Activated naive CD8-positive, alpha-beta T cell (primary cell): ENCODE data around the gene SLTM.
"Not testable (repeated sequence)": the region's sequence is repeated elsewhere in the genome, so short reads cannot be mapped to it uniquely, and the experiment has no call there.

Source experiments
- H3K27ac Mint-ChIP-seq: one replicate; pipeline ENCODE4 v1.8.0; 2021; ENCODE audit warnings: mixed read lengths
- H3K27me3 Mint-ChIP-seq: one replicate; pipeline ENCODE4 v1.8.0; 2021; ENCODE audit warnings: mixed read lengths
- H3K36me3 Mint-ChIP-seq: one replicate; pipeline ENCODE4 v1.8.0; 2021; ENCODE audit warnings: mixed read lengths
- H3K4me1 Mint-ChIP-seq: one replicate; pipeline ENCODE4 v1.8.0; 2021; ENCODE audit warnings: low read depth, mixed read lengths
- H3K4me3 Mint-ChIP-seq: one replicate; pipeline ENCODE4 v1.8.0; 2021; ENCODE audit warnings: mild to moderate bottlenecking, mixed read lengths
- H3K9me3 Mint-ChIP-seq: one replicate; pipeline ENCODE4 v1.8.0; 2021; ENCODE audit warnings: low read depth, mixed read lengths

Gene SLTM

GRCh38 chr15:58934974-58935373 lies 1.5 kb upstream of the SLTM start:
- not testable (repeated sequence) for H3K9me3 Mint-ChIP-seq
- peak overlapping the region; percentile 93 for H3K4me3 Mint-ChIP-seq

GRCh38 chr15:58934521-58934920 lies 1.0 kb upstream of the SLTM start:
- Mint-ChIP-seq H3K27me3 (peaks cover 2% of the 10 kb centered on the region), H3K9me3 (no peaks in the 10 kb centered on the region), H3K27ac (peak overlapping the region; percentile 97), H3K4me1 (peaks cover 24% of the 10 kb centered on the region), H3K36me3 (peaks cover 6% of the 10 kb centered on the region), H3K4me3 (peak overlapping the region; percentile 93)

More at GRCh38 chr15:58934974-58935373, 1.5 kb upstream of the SLTM start:
- peaks cover 22% of the 10 kb centered on the region for H3K4me1 Mint-ChIP-seq
- H3K27me3 Mint-ChIP-seq, H3K36me3 Mint-ChIP-seq: not testable (repeated sequence)
- peak overlapping the region; percentile 97 for H3K27ac Mint-ChIP-seq

DNA sequence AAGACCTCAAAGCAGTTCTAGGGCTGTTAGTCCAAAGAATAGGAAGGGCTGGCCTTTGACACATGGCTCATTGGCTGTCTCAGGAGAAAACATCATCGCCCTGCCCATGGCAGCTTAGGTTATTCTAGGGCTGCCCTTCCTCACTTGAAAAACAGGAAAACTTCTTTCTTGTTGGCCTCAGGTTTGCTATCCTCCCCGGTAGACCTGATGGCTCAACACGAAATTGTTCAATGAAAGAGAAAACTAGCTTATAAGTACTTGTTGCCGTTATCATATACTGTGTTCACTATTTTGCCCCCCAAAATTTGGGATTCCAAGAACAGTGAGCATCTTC lies 602 bp upstream of the SLTM start:
- Mint-ChIP-seq H3K9me3 (no peaks in the 10 kb centered on the region), H3K36me3 (peaks cover 6% of the 10 kb centered on the region), H3K4me1 (peaks cover 24% of the 10 kb centered on the region), H3K27ac (peak overlapping the region; percentile 97), H3K4me3 (peak overlapping the region; percentile 93), H3K27me3 (peaks cover 2% of the 10 kb centered on the region)

- Mint-ChIP-seq H3K27ac (peak overlapping the region; percentile 96), H3K36me3 (peaks cover 6% of the 10 kb centered on the region), H3K4me3 (peak overlapping the region; percentile 98), H3K27me3 (no peaks in the 10 kb centered on the region), H3K9me3 (no peaks in the 10 kb centered on the region), H3K4me1 (peaks cover 26% of the 10 kb centered on the region)
These were observed 684 bp downstream of the SLTM start for GRCh38 chr15:58932710-58933280.

DNA sequence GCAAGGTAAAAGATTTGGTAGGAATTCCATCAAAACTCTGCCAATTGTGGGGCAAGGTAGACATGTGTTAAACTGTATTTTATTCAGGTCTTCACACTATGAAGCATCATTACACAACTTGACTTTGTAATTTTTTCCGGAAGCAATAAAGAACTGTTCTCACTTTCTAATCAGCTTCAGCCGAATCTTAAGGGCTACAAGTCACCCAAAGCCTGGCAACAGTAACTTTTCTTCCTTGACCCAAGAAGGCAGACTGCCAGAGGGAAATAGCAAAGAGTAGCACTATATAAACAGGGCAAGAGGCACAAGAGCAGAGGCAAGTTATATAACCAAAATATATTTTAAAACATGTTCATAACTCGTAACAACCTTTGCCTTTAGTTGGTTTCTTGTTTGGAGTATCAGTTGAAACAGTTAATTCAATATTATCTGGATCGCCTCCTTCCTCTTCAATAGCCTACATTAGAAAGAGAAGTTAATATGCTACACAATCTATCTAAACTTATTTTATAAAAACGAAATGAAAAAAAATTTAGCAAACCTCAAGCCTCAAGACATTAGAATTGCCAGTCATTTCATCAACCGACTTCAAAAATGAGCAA lies 1.4 kb downstream of the SLTM start:
- H3K9me3 Mint-ChIP-seq = no peaks in the 10 kb centered on the region
- peaks cover 26% of the 10 kb centered on the region for H3K4me1 Mint-ChIP-seq
- H3K27ac Mint-ChIP-seq = peak overlapping the region; percentile 96
- peak overlapping the region; percentile 98 for H3K4me3 Mint-ChIP-seq
- peaks cover 6% of the 10 kb centered on the region for H3K36me3 Mint-ChIP-seq
- no peaks in the 10 kb centered on the region for H3K27me3 Mint-ChIP-seq

GRCh38 chr15:58929891-58930416 lies 3.5 kb downstream of the SLTM start:
- Mint-ChIP-seq H3K9me3 (no peaks in the 10 kb centered on the region), H3K4me1 (peaks cover 43% of the 10 kb centered on the region), H3K27ac (no peak overlapping the region), H3K36me3 (peaks cover 9% of the 10 kb centered on the region), H3K27me3 (no peaks in the 10 kb centered on the region), H3K4me3 (no peak overlapping the region)

DNA sequence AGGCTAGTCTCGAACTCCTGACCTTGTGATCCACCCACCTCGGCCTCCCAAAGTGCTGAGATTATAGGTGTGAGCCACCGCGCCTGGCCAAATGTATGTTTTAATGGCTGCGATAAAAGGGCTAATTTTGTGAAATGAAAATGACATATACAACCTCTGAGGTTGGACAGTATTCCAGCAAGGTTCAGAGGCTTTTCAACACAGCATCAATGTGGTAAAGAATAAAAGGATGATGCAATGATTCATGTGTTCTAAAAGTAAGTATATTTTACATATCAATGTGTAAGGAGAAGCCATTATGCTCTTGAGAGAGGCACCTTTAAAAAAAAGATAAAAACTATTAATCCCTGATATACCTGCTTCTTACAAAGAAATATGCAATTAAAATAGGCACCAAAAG lies 6.7 kb downstream of the SLTM start:
- H3K4me1 Mint-ChIP-seq = peaks cover 48% of the 10 kb centered on the region
- no peak overlapping the region for H3K27ac Mint-ChIP-seq
- peaks cover 3% of the 10 kb centered on the region for H3K36me3 Mint-ChIP-seq
- H3K9me3 Mint-ChIP-seq = no peaks in the 10 kb centered on the region
- H3K4me3 Mint-ChIP-seq = no peak overlapping the region
- H3K27me3 Mint-ChIP-seq = no peaks in the 10 kb centered on the region

DNA sequence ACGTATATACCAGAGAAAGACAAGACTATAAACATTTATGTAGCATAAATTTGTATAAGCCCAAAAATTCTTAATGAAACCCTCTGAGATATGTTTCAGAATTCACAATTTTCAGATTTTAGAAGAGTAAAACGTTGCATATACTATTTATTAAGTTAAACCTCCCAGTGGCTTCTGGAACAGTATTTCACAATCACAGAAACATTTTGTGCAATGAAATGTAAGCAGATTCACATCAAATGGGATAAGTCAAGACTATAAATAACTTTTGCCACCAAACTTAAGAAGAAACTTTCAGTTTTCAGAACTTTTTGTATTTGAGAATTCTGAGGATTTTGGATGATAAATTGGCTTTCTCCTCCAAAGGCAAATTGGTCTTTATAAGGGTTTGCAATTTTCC lies 9.2 kb downstream of the SLTM start:
- peak overlapping the region; percentile 61 for H3K27ac Mint-ChIP-seq
- H3K27me3 Mint-ChIP-seq = no peaks in the 10 kb centered on the region
- peaks cover 49% of the 10 kb centered on the region for H3K4me1 Mint-ChIP-seq
- H3K9me3 Mint-ChIP-seq = no peaks in the 10 kb centered on the region
- peak overlapping the region; percentile 32 for H3K4me3 Mint-ChIP-seq
- peaks cover 5% of the 10 kb centered on the region for H3K36me3 Mint-ChIP-seq

- peaks cover 5% of the 10 kb centered on the region for H3K36me3 Mint-ChIP-seq
- H3K9me3 Mint-ChIP-seq = no peaks in the 10 kb centered on the region
- peaks cover 49% of the 10 kb centered on the region for H3K4me1 Mint-ChIP-seq
- H3K27ac Mint-ChIP-seq = peak overlapping the region; percentile 61
- H3K4me3 Mint-ChIP-seq = peak overlapping the region; percentile 32
- no peaks in the 10 kb centered on the region for H3K27me3 Mint-ChIP-seq
These were observed 9.7 kb downstream of the SLTM start for GRCh38 chr15:58923696-58924300.

DNA sequence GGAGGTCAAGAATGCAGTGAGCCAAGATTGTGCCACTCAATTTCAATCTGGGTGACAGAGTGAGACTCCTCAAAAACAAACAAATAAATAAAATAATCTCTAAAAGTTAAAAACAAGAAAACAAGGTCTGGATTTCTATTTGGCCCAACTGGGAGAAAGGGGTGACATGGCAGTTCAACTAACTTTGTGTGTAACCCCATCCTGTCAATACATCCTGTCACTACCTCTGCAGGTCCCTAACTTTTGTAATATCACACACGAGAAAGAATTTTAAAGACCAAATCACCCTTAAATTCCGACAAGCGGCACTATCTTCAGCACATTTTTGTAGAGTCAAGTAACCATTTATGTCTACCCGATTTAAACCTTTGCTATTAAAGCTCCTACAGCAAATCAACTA lies 10.2 kb downstream of the SLTM start:
- H3K4me3 Mint-ChIP-seq = no peak overlapping the region
- H3K9me3 Mint-ChIP-seq = no peaks in the 10 kb centered on the region
- H3K4me1 Mint-ChIP-seq = peaks cover 50% of the 10 kb centered on the region
- no peaks in the 10 kb centered on the region for H3K27me3 Mint-ChIP-seq
- H3K27ac Mint-ChIP-seq = no peak overlapping the region
- H3K36me3 Mint-ChIP-seq = peaks cover 5% of the 10 kb centered on the region

DNA sequence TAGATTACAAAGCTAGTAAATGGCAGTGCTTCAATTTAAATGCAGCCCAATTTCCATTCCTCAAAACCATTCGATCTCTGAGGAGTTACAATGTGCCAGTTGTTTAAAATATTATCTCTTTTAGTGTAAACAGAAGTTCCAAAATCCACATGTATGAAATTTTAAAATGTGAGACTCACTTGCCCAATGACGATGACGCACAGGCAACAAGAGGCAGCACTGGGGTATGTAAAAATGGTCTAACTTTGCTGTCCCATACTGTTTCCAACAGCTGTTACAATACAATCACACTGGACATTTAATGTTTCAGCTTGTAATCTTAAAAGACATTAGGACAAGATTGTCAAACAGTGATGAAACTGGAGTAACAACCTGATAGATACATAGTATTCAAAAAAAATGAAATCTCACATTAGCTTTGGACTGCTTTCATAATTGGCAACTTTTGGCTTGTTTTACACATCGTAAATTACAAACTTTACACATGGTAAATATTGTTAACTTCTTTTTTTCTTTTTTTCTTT lies 12.2 kb downstream of the SLTM start:
- Mint-ChIP-seq H3K27ac (no peak overlapping the region), H3K9me3 (no peaks in the 10 kb centered on the region), H3K27me3 (no peaks in the 10 kb centered on the region), H3K36me3 (peaks cover 5% of the 10 kb centered on the region), H3K4me3 (no peak overlapping the region), H3K4me1 (peaks cover 53% of the 10 kb centered on the region)

DNA sequence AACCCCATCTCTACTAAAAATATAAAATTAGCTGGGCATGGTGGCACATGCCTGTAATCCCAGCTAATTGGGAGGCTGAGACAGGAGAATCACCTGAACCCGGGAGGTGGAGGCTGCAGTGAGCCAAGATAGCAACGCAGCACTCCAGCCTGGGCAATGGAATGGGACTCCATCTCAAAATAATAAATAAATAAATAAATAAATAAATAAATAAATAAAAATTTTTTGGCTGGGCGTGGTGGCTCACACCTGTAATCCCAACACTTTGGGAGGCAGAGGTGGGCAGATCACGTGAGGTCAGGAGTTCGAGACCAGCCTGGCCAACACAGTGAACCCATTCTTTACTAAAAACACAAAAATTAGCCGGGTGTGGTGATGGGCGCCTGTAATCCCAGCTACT lies 13.0 kb downstream of the SLTM start:
- H3K27ac Mint-ChIP-seq, H3K27me3 Mint-ChIP-seq, H3K4me3 Mint-ChIP-seq, H3K9me3 Mint-ChIP-seq, H3K36me3 Mint-ChIP-seq: not testable (repeated sequence)
- peaks cover 48% of the 10 kb centered on the region for H3K4me1 Mint-ChIP-seq

DNA sequence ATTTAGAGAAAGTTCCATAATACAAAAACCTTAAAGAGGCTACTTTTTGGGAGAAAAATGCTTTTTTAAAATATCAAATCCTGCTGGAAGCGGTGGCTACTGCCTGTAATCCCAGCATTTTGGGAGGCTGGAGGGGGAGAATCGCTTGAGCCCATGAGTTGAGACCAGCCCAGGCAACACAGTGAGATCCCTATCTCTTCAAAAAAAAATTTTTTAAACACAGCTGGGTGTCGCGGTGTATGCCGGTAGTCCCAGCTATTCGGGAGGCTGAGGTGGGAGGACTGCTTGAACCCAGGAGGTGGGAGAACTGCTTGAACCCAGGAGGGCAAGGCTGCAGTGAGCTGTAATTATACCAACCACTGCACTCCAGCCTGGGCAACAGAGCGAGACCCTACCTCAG lies 14.2 kb downstream of the SLTM start:
- H3K27ac Mint-ChIP-seq = no peak overlapping the region
- no peaks in the 10 kb centered on the region for H3K9me3 Mint-ChIP-seq
- no peak overlapping the region for H3K4me3 Mint-ChIP-seq
- H3K4me1 Mint-ChIP-seq = peaks cover 40% of the 10 kb centered on the region
- H3K27me3 Mint-ChIP-seq = no peaks in the 10 kb centered on the region
- H3K36me3 Mint-ChIP-seq = peaks cover 8% of the 10 kb centered on the region

DNA sequence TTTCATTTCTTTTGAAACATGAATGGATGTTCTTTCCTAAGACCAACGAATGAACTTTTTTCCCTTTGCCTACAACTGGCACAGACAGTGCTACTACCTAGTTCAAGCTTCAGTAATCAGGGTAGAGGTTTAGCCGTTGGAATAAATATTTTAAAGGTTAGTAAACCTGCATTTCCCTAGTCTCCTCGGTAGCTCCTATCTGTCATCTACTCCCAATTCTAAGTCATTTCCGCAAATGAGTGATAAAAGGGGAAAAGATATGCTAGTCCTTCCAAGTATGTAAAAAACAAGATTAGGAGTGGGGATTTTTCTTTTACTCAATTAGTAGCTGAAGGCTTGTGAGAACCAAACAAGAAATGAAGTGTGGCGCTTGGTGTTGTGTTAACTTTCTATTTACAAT lies 15.2 kb downstream of the SLTM start:
- H3K9me3 Mint-ChIP-seq = no peaks in the 10 kb centered on the region
- peaks cover 35% of the 10 kb centered on the region for H3K4me1 Mint-ChIP-seq
- no peaks in the 10 kb centered on the region for H3K27me3 Mint-ChIP-seq
- H3K4me3 Mint-ChIP-seq = no peak overlapping the region
- no peak overlapping the region for H3K27ac Mint-ChIP-seq
- peaks cover 14% of the 10 kb centered on the region for H3K36me3 Mint-ChIP-seq

DNA sequence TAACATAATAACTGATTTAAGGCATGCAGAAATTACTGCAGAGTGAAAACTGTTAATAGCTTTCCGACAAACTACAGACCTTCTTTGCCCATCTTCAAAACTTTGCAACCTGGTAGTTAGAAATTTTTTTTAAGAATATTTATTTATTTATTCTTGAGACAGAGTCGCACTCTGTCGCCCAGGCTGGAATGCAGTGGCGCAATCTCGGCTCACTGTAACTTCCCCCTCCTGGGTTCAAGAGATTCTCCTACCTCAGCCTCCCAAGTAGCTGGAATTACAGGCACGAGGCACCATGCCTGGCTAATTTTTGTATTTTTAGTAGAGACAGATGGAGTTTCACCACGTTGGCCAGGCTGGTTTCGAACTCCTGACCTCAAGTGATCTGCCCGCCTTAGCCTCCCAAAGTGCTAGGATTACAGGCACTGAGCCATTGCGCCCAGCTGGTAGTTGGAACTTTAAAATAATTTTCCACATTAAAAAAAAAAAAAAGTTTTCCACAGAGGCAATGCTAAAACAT lies 15.8 kb downstream of the SLTM start:
- H3K27ac Mint-ChIP-seq, H3K27me3 Mint-ChIP-seq, H3K4me3 Mint-ChIP-seq, H3K9me3 Mint-ChIP-seq: not testable (repeated sequence)
- H3K4me1 Mint-ChIP-seq = peaks cover 36% of the 10 kb centered on the region
- H3K36me3 Mint-ChIP-seq = peaks cover 16% of the 10 kb centered on the region
